Liver (tissue), 9 donors: ENCODE results near the gene NUDT14. TPM values are rescaled to one million over a fixed set of nuclear protein-coding genes. Genes with fewer than 3 reads are reported as not detected.

Experiments used
- DNase-seq: peaks from one replicate; pipeline ENCODE4 v3.0.0-alpha.2; 2017; ENCODE audit warnings: low spot score
- H3K27ac ChIP-seq, 2 donors: one replicate each; pipeline ENCODE4 v1.7.0; 2013; ENCODE audit warnings: inconsistent platforms in 2 of 2, low read length in 2 of 2, control low read depth in 1 of 2, low read depth in 1 of 2, mild to moderate bottlenecking in 1 of 2
- H3K27me3 ChIP-seq, 4 donors: one replicate each; pipeline versions ENCODE4 v1.6.1 to v1.7.0; 2013; ENCODE audit warnings: low read length in 3 of 4, inconsistent platforms in 1 of 4, mild to moderate bottlenecking in 1 of 4, moderate library complexity in 1 of 4; ENCODE audit not compliant: control insufficient read depth in 4 of 4, insufficient read depth in 4 of 4
- H3K36me3 ChIP-seq, 4 donors: one replicate each; pipeline versions ENCODE4 v1.6.1 to v1.7.0; 2013; ENCODE audit warnings: low read length in 3 of 4, mild to moderate bottlenecking in 3 of 4, low read depth in 1 of 4, moderate library complexity in 1 of 4; ENCODE audit not compliant: control insufficient read depth in 4 of 4, insufficient read depth in 3 of 4
- H3K4me1 ChIP-seq, 4 donors: one replicate each; pipeline versions ENCODE4 v1.6.1 to v1.7.0; 2013; ENCODE audit warnings: low read length in 3 of 4, mild to moderate bottlenecking in 3 of 4, moderate library complexity in 1 of 4; ENCODE audit not compliant: control insufficient read depth in 4 of 4, insufficient read depth in 4 of 4
- H3K4me3 ChIP-seq, 3 donors: one replicate each; pipeline versions ENCODE4 v1.6.1 to v1.7.0; 2013; ENCODE audit warnings: low read length in 3 of 3, control low read depth in 1 of 3, low read depth in 1 of 3, mild to moderate bottlenecking in 1 of 3
- H3K9ac ChIP-seq, 2 donors: one replicate each; pipeline ENCODE4 v1.7.0; 2013; ENCODE audit warnings: low read length in 2 of 2, mild to moderate bottlenecking in 2 of 2, moderate library complexity in 2 of 2, control low read depth in 1 of 2, low read depth in 1 of 2
- H3K9me3 ChIP-seq, 4 donors: one replicate each; pipeline versions ENCODE4 v1.6.1 to v1.7.0; 2013; ENCODE audit warnings: low read length in 3 of 4; ENCODE audit not compliant: control insufficient read depth in 4 of 4
- ATF3 ChIP-seq: IDR thresholded peaks from 2 replicates; pipeline ENCODE4 v1.6.1; 2016; ENCODE audit warnings: antibody characterized with exemption
- EGR1 ChIP-seq, 2 donors: IDR thresholded peaks; 2 replicates each; pipeline ENCODE4 v1.6.1; 2016 to 2018; ENCODE audit warnings: antibody characterized with exemption in 2 of 2, low read depth in 2 of 2
- FOXA1 ChIP-seq: IDR thresholded peaks from 2 replicates; pipeline ENCODE4 v1.6.1; 2016; ENCODE audit warnings: antibody characterized with exemption
- FOXA2 ChIP-seq: IDR thresholded peaks from 2 replicates; pipeline ENCODE4 v1.6.1; 2016; ENCODE audit warnings: antibody characterized with exemption
- GABPA ChIP-seq, 2 donors: IDR thresholded peaks in 1 of 2; conservative IDR thresholded peaks in 1 of 2; 2 replicates each; pipeline ENCODE4 v1.6.1; 2016; ENCODE audit warnings: antibody characterized with exemption in 2 of 2, mild to moderate bottlenecking in 1 of 2, moderate library complexity in 1 of 2
- HNF4A ChIP-seq, 2 donors: conservative IDR thresholded peaks; 2 replicates each; pipeline ENCODE4 v1.6.1; 2016; ENCODE audit warnings: antibody characterized with exemption in 2 of 2, mild to moderate bottlenecking in 2 of 2
- HNF4G ChIP-seq: IDR thresholded peaks from 2 replicates; pipeline ENCODE4 v1.6.1; 2016; ENCODE audit warnings: antibody characterized with exemption
- JUND ChIP-seq, 2 donors: IDR thresholded peaks; 2 replicates each; pipeline ENCODE4 v1.6.1; 2016; ENCODE audit warnings: antibody characterized with exemption in 2 of 2
- MAX ChIP-seq: IDR thresholded peaks from 2 replicates; pipeline ENCODE4 v1.6.1; 2016; ENCODE audit warnings: antibody characterized with exemption
- RAD21 ChIP-seq, 2 donors: IDR thresholded peaks; 2 replicates each; pipeline ENCODE4 v1.6.1; 2016; ENCODE audit warnings: antibody characterized with exemption in 2 of 2, mild to moderate bottlenecking in 2 of 2
- RXRA ChIP-seq, 2 donors: IDR thresholded peaks; 2 replicates each; pipeline ENCODE4 v1.6.1; 2017 to 2018; ENCODE audit warnings: antibody characterized with exemption in 2 of 2, mild to moderate bottlenecking in 1 of 2
- SP1 ChIP-seq: IDR thresholded peaks from 2 replicates; pipeline ENCODE4 v1.6.1; 2018; ENCODE audit warnings: antibody characterized with exemption, mild to moderate bottlenecking
- TAF1 ChIP-seq: conservative IDR thresholded peaks from 2 replicates; pipeline ENCODE4 v1.6.1; 2016; ENCODE audit warnings: antibody characterized with exemption, mild to moderate bottlenecking
- YY1 ChIP-seq: IDR thresholded peaks from 2 replicates; pipeline ENCODE4 v1.6.1; 2016; ENCODE audit warnings: antibody characterized with exemption, mild to moderate bottlenecking
- WGBS: extraction: QIAGEN DNeasy Blood & Tissue Kit; methylation state at CpG from one replicate; pipeline ENCODE4 v1.1.7; 2013; 5-methylcytosine and 5-hydroxymethylcytosine counted together
- polyA plus RNA-seq, 2 donors: library from polyadenylated mRNA; stranded (reverse) in 1 of 2; unstranded in 1 of 2; fragments of 200-250 nt in 1 of 2; fragments of >200 nt in 1 of 2; fragmentation: Nextera tagmentation in 1 of 2; extraction: Ambion mirVana in 1 of 2; gene quantifications; one replicate each; pipeline versions ENCODE4 v1.2.1 to v1.2.3, GENCODE V29; 2013 to 2015
- total RNA-seq, 2 donors: library from RNA; depleted of rRNA; stranded (reverse); fragments of >200 nt; gene quantifications; one replicate each; pipeline ENCODE4 v1.2.3, GENCODE V29; 2014
- TF ChIP-seq, protein P1 (sequence below): fragments of 150-350 bp; IDR thresholded peaks from 2 replicates; pipeline ENCODE4 v1.5.1; 2017; ENCODE audit warnings: improper control_type of control experiment, low read depth, low read length; ENCODE audit not compliant: missing input control
- TF ChIP-seq, protein P2 (sequence below): IDR thresholded peaks from 2 replicates; pipeline ENCODE4 v1.6.1; 2016; ENCODE audit warnings: antibody characterized with exemption, mild to moderate bottlenecking
- donor health status: healthy.
- donor health status: healthy.
- donor health status: healthy.
- donor health status: healthy.
- donor health status: healthy.

Gene NUDT14
- total and polyA plus RNA-seq, 4 donors: 3.8 to 24.2 (median 8.0) TPM

DNA sequence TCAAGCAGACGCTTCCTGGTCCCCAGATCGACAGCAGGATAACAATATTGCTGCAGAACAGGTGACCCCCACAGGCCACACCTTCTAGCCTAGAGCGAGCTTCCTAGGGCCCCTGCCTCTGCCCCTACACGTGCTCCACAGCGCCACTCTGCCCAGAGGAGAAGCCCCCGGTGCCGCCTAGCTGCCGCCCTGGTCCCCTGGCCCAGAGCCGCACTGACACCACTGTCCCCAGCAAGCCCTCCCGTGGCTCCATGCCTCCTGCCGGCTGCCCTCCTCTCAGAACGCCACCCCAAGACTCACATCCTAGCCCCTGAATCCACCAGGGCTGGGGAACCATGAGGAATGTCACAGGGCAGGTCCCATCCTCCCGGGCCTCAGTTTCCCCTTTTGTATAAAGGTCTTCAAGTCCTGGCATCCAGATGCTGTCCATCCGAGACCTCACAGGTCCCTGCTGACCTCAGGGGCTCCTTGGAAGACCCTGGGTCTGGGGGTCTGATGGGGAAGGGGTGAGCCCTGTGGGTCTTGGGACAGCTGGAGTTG is 43.6 kb downstream of the NUDT14 start:
- 80% methylated on average over 14 of the region's 14 CpGs for WGBS

DNA sequence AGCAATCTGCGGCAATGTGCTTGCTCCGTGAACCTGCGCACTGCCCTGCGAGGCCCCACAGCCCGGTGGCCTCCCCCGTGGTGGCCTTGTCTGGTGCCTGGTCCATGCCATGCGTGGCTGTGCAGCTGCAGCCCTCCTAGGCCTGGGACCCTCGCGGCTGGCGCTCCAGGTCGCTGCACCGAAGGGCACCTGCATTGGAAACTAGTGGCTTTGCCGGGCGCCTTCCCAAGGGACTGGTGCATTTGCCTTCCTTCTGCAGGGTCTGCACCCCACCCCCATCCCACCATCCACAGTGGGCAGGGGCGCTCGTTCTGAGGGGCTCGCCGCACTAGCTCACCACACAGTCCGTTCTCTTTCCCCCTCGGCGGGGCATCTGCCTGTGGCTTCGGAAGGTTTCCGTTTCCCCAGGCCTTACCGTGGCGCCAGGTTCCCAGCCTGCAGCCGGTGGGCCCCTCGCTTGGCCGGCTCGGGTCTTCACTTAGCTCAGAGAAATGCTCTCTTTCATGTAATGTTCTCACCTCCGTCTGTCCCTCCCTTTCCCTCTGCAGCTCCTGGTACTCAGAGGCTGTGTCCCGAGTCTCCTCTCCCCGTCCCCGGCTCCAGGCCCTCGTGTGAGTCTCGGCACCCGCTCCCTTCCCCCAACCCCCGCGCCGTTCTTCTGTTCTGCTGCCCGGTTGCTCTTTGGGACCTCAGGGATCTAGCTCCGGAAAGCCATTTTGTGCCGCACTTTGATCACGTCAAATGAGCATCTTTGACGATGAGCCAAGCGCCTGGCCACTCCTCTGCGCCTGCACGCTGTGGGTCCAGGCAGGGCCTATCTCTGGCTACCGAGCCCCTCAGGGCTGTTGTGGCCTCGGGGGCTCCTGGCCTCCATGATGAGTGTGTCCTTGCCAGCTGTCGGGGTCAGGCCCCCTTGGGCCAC is 44.5 kb downstream of the NUDT14 start:
- no peak overlapping the region for H3K9ac ChIP-seq
- peaks cover 0 to 10% (median 3%) of the 10 kb centered on the region in 4 donors for H3K9me3 ChIP-seq
- H3K4me1 ChIP-seq: no peaks in the 10 kb centered on the region
- no peak overlapping the region for H3K27ac ChIP-seq
- TF ChIP-seq EGR1 (IDR thresholded peaks at IDR 0.05; ENCODE audit: low read depth in 2 of 2): no peak
- TF ChIP-seq TAF1: no peak
- no peaks in the 10 kb centered on the region for H3K27me3 ChIP-seq
- H3K4me3 ChIP-seq: no peak overlapping the region
- DNase-seq: no peak
- 80% methylated on average over 50 of the region's 50 CpGs for WGBS
- no peaks in the 10 kb centered on the region for H3K36me3 ChIP-seq

More for the DNA sequence above, 43.6 kb downstream of the NUDT14 start:
- H3K36me3 ChIP-seq: no peaks in the 10 kb centered on the region
- DNase-seq: no peak
- no peak overlapping the region for H3K4me3 ChIP-seq
- no peak overlapping the region for H3K27ac ChIP-seq
- no peaks in the 10 kb centered on the region for H3K4me1 ChIP-seq
- no peaks in the 10 kb centered on the region for H3K27me3 ChIP-seq
- H3K9me3 ChIP-seq: peaks cover 0 to 10% (median 3%) of the 10 kb centered on the region in 4 donors
- TF ChIP-seq SP1 (no peak), MAX (no peak), HNF4G (no peak), YY1 (no peak), FOXA2 (no peak), JUND (IDR thresholded peaks at IDR 0.05) (no peak), RAD21 (IDR thresholded peaks at IDR 0.05) (no peak), ATF3 (no peak), FOXA1 (no peak)
- TF ChIP-seq, protein P1, sequence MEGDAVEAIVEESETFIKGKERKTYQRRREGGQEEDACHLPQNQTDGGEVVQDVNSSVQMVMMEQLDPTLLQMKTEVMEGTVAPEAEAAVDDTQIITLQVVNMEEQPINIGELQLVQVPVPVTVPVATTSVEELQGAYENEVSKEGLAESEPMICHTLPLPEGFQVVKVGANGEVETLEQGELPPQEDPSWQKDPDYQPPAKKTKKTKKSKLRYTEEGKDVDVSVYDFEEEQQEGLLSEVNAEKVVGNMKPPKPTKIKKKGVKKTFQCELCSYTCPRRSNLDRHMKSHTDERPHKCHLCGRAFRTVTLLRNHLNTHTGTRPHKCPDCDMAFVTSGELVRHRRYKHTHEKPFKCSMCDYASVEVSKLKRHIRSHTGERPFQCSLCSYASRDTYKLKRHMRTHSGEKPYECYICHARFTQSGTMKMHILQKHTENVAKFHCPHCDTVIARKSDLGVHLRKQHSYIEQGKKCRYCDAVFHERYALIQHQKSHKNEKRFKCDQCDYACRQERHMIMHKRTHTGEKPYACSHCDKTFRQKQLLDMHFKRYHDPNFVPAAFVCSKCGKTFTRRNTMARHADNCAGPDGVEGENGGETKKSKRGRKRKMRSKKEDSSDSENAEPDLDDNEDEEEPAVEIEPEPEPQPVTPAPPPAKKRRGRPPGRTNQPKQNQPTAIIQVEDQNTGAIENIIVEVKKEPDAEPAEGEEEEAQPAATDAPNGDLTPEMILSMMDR: no peak
- H3K9ac ChIP-seq: no peak overlapping the region

GRCh38 chr14:105135700-105136395 is 45.3 kb downstream of the NUDT14 start:
- WGBS: 83% methylated on average over 14 of the region's 14 CpGs
- TF ChIP-seq EGR1 (IDR thresholded peaks at IDR 0.05; ENCODE audit: low read depth in 2 of 2): no peak
- no peak for TF ChIP-seq ATF3
- no peak for TF ChIP-seq HNF4G
- no peak for TF ChIP-seq YY1
- no peak for TF ChIP-seq SP1
- no peak for TF ChIP-seq RXRA (IDR thresholded peaks at IDR 0.05)
- TF ChIP-seq TAF1: no peak
- no peak for TF ChIP-seq GABPA (IDR thresholded peaks at IDR 0.05 in 1 of 2, conservative IDR thresholded peaks at IDR 0.05 in 1 of 2)
- TF ChIP-seq, protein P2, sequence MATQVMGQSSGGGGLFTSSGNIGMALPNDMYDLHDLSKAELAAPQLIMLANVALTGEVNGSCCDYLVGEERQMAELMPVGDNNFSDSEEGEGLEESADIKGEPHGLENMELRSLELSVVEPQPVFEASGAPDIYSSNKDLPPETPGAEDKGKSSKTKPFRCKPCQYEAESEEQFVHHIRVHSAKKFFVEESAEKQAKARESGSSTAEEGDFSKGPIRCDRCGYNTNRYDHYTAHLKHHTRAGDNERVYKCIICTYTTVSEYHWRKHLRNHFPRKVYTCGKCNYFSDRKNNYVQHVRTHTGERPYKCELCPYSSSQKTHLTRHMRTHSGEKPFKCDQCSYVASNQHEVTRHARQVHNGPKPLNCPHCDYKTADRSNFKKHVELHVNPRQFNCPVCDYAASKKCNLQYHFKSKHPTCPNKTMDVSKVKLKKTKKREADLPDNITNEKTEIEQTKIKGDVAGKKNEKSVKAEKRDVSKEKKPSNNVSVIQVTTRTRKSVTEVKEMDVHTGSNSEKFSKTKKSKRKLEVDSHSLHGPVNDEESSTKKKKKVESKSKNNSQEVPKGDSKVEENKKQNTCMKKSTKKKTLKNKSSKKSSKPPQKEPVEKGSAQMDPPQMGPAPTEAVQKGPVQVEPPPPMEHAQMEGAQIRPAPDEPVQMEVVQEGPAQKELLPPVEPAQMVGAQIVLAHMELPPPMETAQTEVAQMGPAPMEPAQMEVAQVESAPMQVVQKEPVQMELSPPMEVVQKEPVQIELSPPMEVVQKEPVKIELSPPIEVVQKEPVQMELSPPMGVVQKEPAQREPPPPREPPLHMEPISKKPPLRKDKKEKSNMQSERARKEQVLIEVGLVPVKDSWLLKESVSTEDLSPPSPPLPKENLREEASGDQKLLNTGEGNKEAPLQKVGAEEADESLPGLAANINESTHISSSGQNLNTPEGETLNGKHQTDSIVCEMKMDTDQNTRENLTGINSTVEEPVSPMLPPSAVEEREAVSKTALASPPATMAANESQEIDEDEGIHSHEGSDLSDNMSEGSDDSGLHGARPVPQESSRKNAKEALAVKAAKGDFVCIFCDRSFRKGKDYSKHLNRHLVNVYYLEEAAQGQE: no peak
- TF ChIP-seq FOXA2: no peak
- TF ChIP-seq HNF4A (conservative IDR thresholded peaks at IDR 0.05): no peak
- no peak for TF ChIP-seq MAX

More at GRCh38 chr14:105135700-105136395, 45.3 kb downstream of the NUDT14 start:
- no peak for DNase-seq
- Histone ChIP-seq H3K9ac (no peak overlapping the region), H3K4me1 (no peaks in the 10 kb centered on the region), H3K27me3 (no peaks in the 10 kb centered on the region), H3K4me3 (no peak overlapping the region), H3K27ac (no peak overlapping the region), H3K9me3 (peaks cover 0 to 10% (median 3%) of the 10 kb centered on the region in 4 donors), H3K36me3 (no peaks in the 10 kb centered on the region)
